Hepatocyte (in vitro differentiated cells): ENCODE results near the gene DPF3. TPM values are rescaled to one million over a fixed set of nuclear protein-coding genes. Genes with fewer than 3 reads are reported as not detected.

Source experiments
- DNase-seq: peaks from one replicate; pipeline ENCODE4 v3.0.0-alpha.2; 2016; ENCODE audit warnings: low spot score
- H2AFZ ChIP-seq: fragments of 200-600 bp; sonication (generic); 2 replicates; pipeline ENCODE4 v1.6.0; 2016; ENCODE audit warnings: antibody characterized with exemption, mild to moderate bottlenecking
- H3K27ac ChIP-seq: fragments of 200-600 bp; sonication (generic); 2 replicates; pipeline ENCODE4 v1.5.1; 2016; ENCODE audit warnings: mild to moderate bottlenecking
- H3K27me3 ChIP-seq: fragments of 200-600 bp; sonication (generic); 2 replicates; pipeline ENCODE4 v1.6.1; 2016
- H3K36me3 ChIP-seq: fragments of 200-600 bp; sonication (generic); replicated peaks from 2 replicates; pipeline ENCODE4 v1.5.1; 2016; ENCODE audit warnings: low read depth; ENCODE audit not compliant: insufficient read depth
- H3K4me1 ChIP-seq: fragments of 200-600 bp; sonication (generic); 2 replicates; pipeline ENCODE4 v1.5.1; 2016; ENCODE audit warnings: mild to moderate bottlenecking, moderate library complexity; ENCODE audit not compliant: insufficient read depth
- H3K4me2 ChIP-seq: fragments of 200-600 bp; sonication (generic); 2 replicates; pipeline ENCODE4 v1.6.0; 2016
- H3K4me3 ChIP-seq: fragments of 200-600 bp; sonication (generic); 2 replicates; pipeline ENCODE4 v1.5.1; 2016; ENCODE audit warnings: mild to moderate bottlenecking
- H3K79me2 ChIP-seq: fragments of 200-600 bp; sonication (generic); 2 replicates; pipeline ENCODE4 v1.6.0; 2017; ENCODE audit warnings: mild to moderate bottlenecking
- H3K9me2 ChIP-seq: fragments of 200-600 bp; sonication (generic); replicated peaks from 2 replicates; pipeline ENCODE4 v1.6.0; 2017; ENCODE audit warnings: mild to moderate bottlenecking; ENCODE audit not compliant: insufficient read depth
- H3K9me3 ChIP-seq: fragments of 200-600 bp; sonication (generic); 2 replicates; pipeline ENCODE4 v1.5.1; 2016; ENCODE audit warnings: low read depth, mild to moderate bottlenecking
- H4K20me1 ChIP-seq: fragments of 200-600 bp; sonication (generic); 2 replicates; pipeline ENCODE4 v1.6.0; 2016; ENCODE audit warnings: mild to moderate bottlenecking; ENCODE audit not compliant: insufficient read depth, poor library complexity, severe bottlenecking
- EZH2 ChIP-seq: fragments of 200-600 bp; sonication (generic); IDR thresholded peaks from 2 replicates; pipeline ENCODE4 v1.6.1; 2016; ENCODE audit warnings: antibody characterized with exemption, mild to moderate bottlenecking, borderline replicate concordance
- EZH2phosphoT487 ChIP-seq: fragments of 200-600 bp; sonication (generic); IDR thresholded peaks from one replicate; pipeline ENCODE4 v1.6.1; 2018; ENCODE audit warnings: antibody characterized with exemption, mild to moderate bottlenecking, low read depth, moderate library complexity; ENCODE audit not compliant: unreplicated experiment, severe bottlenecking
- WGBS: methylation state at CpG from one replicate; pipeline ENCODE4 v1.1.6; 2016; ENCODE audit warnings: low lambda C conversion rate; ENCODE audit errors: missing lambda C conversion rate; 5-methylcytosine and 5-hydroxymethylcytosine counted together
- polyA plus RNA-seq: library from polyadenylated mRNA; unstranded; fragments of >200 nt; fragmentation: Nextera tagmentation; extraction: Ambion mirVana; gene quantifications from 2 replicates; pipeline ENCODE4 v1.2.1, GENCODE V29; 2016
- total RNA-seq: library from RNA; depleted of rRNA; stranded (reverse); fragments of >200 nt; gene quantifications from 2 replicates; pipeline ENCODE4 v1.2.3, GENCODE V29; 2014
- TF ChIP-seq, protein P1 (sequence below): fragments of 200-600 bp; sonication (generic); IDR thresholded peaks from 2 replicates; pipeline ENCODE4 v1.5.1; 2016; ENCODE audit warnings: antibody characterized with exemption, mild to moderate bottlenecking; ENCODE audit not compliant: poor library complexity

DPF3 gene
- total and polyA plus RNA-seq, 2 experiments from 2014 or later, result 0.21 to 0.47 TPM

GRCh38 chr14:72758993-72759392, 134.9 kb downstream of the DPF3 start:
- no peak overlapping the region for H3K27ac ChIP-seq
- no peak overlapping the region for H2AFZ ChIP-seq
- H3K4me3 ChIP-seq, result no peak overlapping the region
- H3K36me3 ChIP-seq, result no peaks in the 10 kb centered on the region
- H3K79me2 ChIP-seq, result no peaks in the 10 kb centered on the region
- H3K27me3 ChIP-seq, result no peaks in the 10 kb centered on the region
- H4K20me1 ChIP-seq, result no peaks in the 10 kb centered on the region
- no peaks in the 10 kb centered on the region for H3K9me3 ChIP-seq
- no peaks in the 10 kb centered on the region for H3K9me2 ChIP-seq
- H3K4me2 ChIP-seq, result no peak overlapping the region
- TF ChIP-seq, protein P1, sequence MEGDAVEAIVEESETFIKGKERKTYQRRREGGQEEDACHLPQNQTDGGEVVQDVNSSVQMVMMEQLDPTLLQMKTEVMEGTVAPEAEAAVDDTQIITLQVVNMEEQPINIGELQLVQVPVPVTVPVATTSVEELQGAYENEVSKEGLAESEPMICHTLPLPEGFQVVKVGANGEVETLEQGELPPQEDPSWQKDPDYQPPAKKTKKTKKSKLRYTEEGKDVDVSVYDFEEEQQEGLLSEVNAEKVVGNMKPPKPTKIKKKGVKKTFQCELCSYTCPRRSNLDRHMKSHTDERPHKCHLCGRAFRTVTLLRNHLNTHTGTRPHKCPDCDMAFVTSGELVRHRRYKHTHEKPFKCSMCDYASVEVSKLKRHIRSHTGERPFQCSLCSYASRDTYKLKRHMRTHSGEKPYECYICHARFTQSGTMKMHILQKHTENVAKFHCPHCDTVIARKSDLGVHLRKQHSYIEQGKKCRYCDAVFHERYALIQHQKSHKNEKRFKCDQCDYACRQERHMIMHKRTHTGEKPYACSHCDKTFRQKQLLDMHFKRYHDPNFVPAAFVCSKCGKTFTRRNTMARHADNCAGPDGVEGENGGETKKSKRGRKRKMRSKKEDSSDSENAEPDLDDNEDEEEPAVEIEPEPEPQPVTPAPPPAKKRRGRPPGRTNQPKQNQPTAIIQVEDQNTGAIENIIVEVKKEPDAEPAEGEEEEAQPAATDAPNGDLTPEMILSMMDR, result no peak
- TF ChIP-seq EZH2, result no peak
- TF ChIP-seq EZH2phosphoT487, result no peak
- H3K4me1 ChIP-seq, result no peaks in the 10 kb centered on the region
- DNase-seq, result no peak

- H3K4me2 ChIP-seq, result no peak overlapping the region
- 72% methylated on average over 5 of the region's 5 CpGs for WGBS
- H2AFZ ChIP-seq, result no peak overlapping the region
- no peaks in the 10 kb centered on the region for H3K4me1 ChIP-seq
- no peaks in the 10 kb centered on the region for H3K9me3 ChIP-seq
- DNase-seq, result no peak
- no peaks in the 10 kb centered on the region for H3K79me2 ChIP-seq
- H3K9me2 ChIP-seq, result no peaks in the 10 kb centered on the region
- no peaks in the 10 kb centered on the region for H4K20me1 ChIP-seq
- H3K36me3 ChIP-seq, result no peaks in the 10 kb centered on the region
- no peak for TF ChIP-seq EZH2phosphoT487
- no peak for TF ChIP-seq EZH2
- TF ChIP-seq, protein P1, result no peak
- H3K4me3 ChIP-seq, result no peak overlapping the region
- no peak overlapping the region for H3K27ac ChIP-seq
- H3K27me3 ChIP-seq, result no peaks in the 10 kb centered on the region
Measured at GRCh38 chr14:72758420-72758819, 135.5 kb downstream of the DPF3 start.

DNA sequence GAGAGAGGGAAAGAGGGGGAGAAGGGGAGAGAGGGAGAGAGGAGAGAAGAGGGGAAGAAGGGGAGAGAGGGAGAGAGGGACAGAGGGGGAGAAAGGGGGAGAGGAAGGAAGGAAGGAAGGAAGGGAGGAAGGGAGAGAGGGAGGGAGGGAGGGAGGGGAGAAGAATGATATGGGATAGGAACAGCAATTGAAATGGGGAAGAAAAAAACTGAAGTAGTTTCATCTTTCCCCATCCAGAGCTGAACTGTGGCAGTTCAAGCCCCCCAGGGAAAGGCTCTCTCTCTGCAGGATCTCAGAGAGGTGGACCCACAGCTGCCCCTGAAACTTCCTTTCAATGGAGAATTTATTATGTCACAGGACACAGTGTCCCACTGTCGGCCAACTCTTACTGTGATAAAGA, 136.9 kb downstream of the DPF3 start:
- H3K9me3 ChIP-seq, result no peaks in the 10 kb centered on the region
- H3K79me2 ChIP-seq, result no peaks in the 10 kb centered on the region
- H3K9me2 ChIP-seq, result no peaks in the 10 kb centered on the region
- H3K4me2 ChIP-seq, result no peak overlapping the region
- H2AFZ ChIP-seq, result no peak overlapping the region
- no peaks in the 10 kb centered on the region for H3K27me3 ChIP-seq
- no peaks in the 10 kb centered on the region for H3K36me3 ChIP-seq
- TF ChIP-seq EZH2phosphoT487 (no peak), EZH2 (no peak)
- TF ChIP-seq, protein P1, result no peak
- H3K27ac ChIP-seq, result no peak overlapping the region
- no peak for DNase-seq
- 100% methylated on average over 1 of the region's 1 CpG for WGBS
- no peaks in the 10 kb centered on the region for H3K4me1 ChIP-seq
- no peaks in the 10 kb centered on the region for H4K20me1 ChIP-seq
- no peak overlapping the region for H3K4me3 ChIP-seq

- TF ChIP-seq EZH2, result no peak
- TF ChIP-seq, protein P1, result no peak
- H4K20me1 ChIP-seq, result no peaks in the 10 kb centered on the region
- H3K4me3 ChIP-seq, result no peak overlapping the region
- no peak overlapping the region for H3K27ac ChIP-seq
- DNase-seq, result no peak
- H3K36me3 ChIP-seq, result no peaks in the 10 kb centered on the region
- no peaks in the 10 kb centered on the region for H3K79me2 ChIP-seq
- H3K9me2 ChIP-seq, result no peaks in the 10 kb centered on the region
- H2AFZ ChIP-seq, result no peak overlapping the region
- H3K4me2 ChIP-seq, result no peak overlapping the region
- no peaks in the 10 kb centered on the region for H3K4me1 ChIP-seq
- no peaks in the 10 kb centered on the region for H3K27me3 ChIP-seq
- WGBS, result 33% methylated on average over 3 of the region's 3 CpGs
- no peaks in the 10 kb centered on the region for H3K9me3 ChIP-seq
Measured at GRCh38 chr14:72755766-72756165, 138.1 kb downstream of the DPF3 start.
